Activated CD8-positive, alpha-beta memory T cell treated with anti-CD3 and anti-CD28 coated beads for 36 hours (primary cell): Measurements from ENCODE around the gene PHLPP2. TPM values are rescaled to one million over a fixed set of nuclear protein-coding genes. Genes with fewer than 3 reads are reported as not detected.
"Not testable (repeated sequence)": the region's sequence is repeated elsewhere in the genome, so short reads cannot be mapped to it uniquely, and the experiment has no call there.

Experiments
- CTCF ChIA-PET: fragments of 350-600 bp; sonication (Branson Sonifier 250); formaldehyde crosslinking; loops from one replicate; lab custom pipeline; 2021; ENCODE audit warnings: antibody characterized with exemption; lab: Charles Lee
- POLR2A ChIA-PET: fragments of 350-600 bp; sonication (Branson Sonifier 250); formaldehyde crosslinking; loops from one replicate; lab custom pipeline; 2021; ENCODE audit warnings: antibody characterized with exemption; lab: Charles Lee
- total RNA-seq, 2 experiments: library from RNA; stranded (reverse); gene quantifications; one replicate each; pipeline ENCODE4 v1.2.3, GENCODE V29; 2021

PHLPP2 gene
- total RNA-seq, 2 experiments from 2014 or later, result 12.7 to 13.0 TPM

DNA sequence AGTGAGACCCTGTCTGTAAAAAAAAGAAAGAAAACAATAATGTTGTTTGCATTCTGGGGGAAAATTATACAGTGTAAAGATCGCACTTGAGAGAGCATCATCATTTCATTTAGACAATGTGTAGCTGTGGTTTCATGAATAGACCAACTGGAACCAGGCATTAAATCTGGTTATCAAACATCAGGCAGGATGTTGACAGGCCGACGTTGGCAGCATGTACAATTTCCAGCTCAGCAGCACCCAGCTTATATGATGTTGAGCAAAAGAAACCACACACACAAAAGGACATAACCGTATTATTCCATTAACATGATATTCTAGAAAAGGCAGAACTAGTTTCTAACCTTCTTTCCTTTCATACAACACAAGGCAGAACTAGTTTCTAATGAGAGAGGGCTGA lies 92.7 kb downstream of the PHLPP2 start:
- ChIA-PET POLR2A (no interaction called here), CTCF (no interaction called here)

DNA sequence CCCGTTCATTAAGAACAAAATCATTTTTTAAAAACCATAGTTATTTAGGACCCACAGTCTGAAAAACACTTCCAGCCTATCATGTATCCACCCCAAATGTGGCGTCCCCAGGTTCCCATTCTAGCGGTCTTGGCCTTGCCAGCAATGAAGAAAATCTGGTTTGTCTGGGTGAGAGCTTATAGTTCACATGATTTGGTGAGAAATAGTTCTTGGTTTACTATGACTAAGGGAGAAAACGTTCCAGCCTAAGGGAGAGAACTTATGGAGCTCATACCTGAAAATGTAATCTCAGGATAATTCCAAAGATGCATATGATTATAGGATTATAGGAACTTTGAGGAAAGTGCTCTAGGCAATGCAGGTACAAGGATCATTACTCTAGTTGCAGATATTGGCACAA lies 93.7 kb downstream of the PHLPP2 start:
- CTCF ChIA-PET, result interaction anchor here (1.0 kb wide), 1 partner anchor 331 kb away, joined by 3 read pairs; no protein-coding TSS in a partner anchor
- POLR2A ChIA-PET, result no interaction called here

DNA sequence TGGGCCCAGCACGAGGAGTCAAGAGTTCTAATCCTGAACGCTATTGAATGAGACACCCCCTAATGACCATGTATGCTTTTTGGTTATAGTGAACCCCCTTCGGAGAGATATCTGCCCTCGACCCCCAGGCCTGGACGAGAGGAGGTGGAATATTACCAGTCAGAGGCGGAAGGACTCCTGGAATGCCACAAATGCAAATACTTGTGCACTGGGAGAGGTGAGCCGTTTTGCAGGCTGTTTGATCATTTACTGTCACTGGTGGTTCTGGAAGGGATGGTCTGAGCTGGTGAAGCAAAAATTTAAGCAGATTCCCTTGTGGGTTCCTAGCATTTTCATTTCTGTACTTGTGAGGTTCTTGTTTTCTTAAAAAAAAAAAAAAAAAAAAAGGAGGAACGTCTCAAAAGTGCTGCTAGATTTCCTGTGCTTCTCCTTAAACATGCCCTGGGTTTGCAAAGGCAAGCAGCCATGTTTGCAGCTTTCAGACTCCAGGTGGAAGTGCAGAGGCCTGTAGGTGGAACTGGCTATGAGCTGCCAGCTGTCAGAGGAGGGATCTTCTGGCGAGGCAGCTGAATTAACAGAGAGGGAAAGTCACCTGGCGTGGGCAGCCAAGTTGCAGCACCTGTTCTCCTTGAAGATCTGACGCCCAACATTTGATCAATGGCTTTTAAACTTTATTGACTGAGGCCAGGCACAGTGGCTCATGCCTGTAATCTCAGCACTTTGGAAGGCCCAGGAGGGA lies 95.1 kb downstream of the PHLPP2 start:
- POLR2A ChIA-PET, result no interaction called here
- CTCF ChIA-PET, result interaction anchor here (0.9 kb wide), 1 partner anchor 80 kb away, joined by 3 read pairs; no protein-coding TSS in a partner anchor

GRCh38 chr16:71628810-71629209 lies 95.7 kb downstream of the PHLPP2 start:
- ChIA-PET POLR2A (no interaction called here), CTCF (interaction anchor here (0.9 kb wide), 1 partner anchor 79 kb away, joined by 3 read pairs; no protein-coding TSS in a partner anchor)

GRCh38 chr16:71627731-71628181 lies 96.7 kb downstream of the PHLPP2 start:
- CTCF ChIA-PET, result no interaction called here
- POLR2A ChIA-PET, result no interaction called here

GRCh38 chr16:71626858-71627213 lies 97.7 kb downstream of the PHLPP2 start:
- POLR2A ChIA-PET, result no interaction called here
- CTCF ChIA-PET, result no interaction called here

DNA sequence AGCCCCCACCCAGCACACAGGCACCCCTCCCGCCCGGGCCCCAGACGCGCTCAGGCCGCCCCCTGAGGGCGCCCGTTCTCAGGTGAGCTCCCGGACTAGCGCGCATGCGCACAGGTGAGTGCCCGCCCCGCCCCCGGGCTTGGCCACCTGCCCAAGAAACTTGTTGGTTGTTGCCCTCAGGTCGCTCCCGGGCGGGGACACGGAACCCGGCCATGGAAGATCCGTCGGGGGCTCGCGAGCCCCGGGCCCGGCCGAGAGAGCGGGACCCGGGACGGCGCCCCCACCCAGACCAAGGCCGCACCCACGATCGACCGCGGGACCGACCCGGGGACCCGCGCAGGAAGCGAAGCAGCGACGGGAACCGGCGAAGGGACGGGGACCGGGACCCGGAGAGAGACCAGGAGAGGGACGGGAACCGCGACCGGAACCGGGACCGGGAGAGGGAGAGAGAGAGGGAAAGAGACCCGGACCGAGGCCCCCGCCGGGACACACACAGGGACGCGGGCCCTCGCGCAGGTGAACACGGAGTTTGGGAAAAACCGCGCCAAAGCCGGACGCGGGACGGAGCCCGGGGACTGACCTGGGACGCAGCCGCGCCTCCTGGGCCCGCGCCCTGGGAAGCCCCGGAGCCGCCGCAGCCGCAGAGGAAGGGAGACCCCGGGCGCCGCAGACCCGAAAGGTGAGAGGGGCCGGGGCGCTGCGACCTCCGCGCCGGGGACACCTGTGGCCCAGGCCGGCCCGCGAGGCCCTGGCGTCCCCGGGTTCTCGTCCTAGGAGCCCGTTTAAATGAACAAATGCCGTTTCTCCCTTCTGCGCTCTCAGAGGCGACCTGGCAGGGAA lies 98.3 kb downstream of the PHLPP2 start, which contains the start of gene MARVELD3:
TSS of gene MARVELD3 (plus strand) at position 167 of the 840 bp plus-strand sequence. CDS start at position 213, 46 bp downstream.
- ChIA-PET POLR2A (no interaction called here), CTCF (interaction anchor here (1.0 kb wide), 1 partner anchor 61 kb away, joined by 3 read pairs; no protein-coding TSS in a partner anchor)

GRCh38 chr16:71625113-71625850 lies 99.2 kb downstream of the PHLPP2 start:
- POLR2A ChIA-PET, result no interaction called here
- CTCF ChIA-PET, result interaction anchor here (1.0 to 1.6 kb wide), 2 partner anchors 14 to 60 kb away, joined by 3 to 5 read pairs; no protein-coding TSS in a partner anchor

DNA sequence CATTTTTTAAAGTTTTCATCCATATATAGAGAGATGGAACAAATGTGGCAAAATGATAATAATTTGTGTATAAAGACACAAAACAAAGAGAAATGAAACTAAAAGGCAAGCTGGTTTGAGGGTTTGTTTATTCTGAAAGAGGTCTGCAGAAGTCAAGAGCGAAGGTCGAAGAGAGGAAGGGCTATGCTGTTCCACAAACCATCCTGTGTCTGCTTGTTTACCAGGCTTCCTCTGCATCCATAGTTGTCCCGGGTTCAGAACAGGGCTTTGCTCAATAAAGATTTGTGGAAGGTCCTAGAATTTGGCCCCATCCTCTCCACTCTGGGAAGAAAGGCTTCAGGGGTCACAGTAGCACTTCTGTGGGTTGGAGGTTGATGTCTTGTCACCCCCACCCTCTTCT lies 100.9 kb downstream of the PHLPP2 start:
- POLR2A ChIA-PET, result no interaction called here
- CTCF ChIA-PET, result interaction anchor here (1.6 kb wide), 1 partner anchor 13 kb away, joined by 5 read pairs; no protein-coding TSS in a partner anchor

GRCh38 chr16:71622088-71622487 lies 102.4 kb downstream of the PHLPP2 start:
- ChIA-PET CTCF (no interaction called here), POLR2A (no interaction called here)

DNA sequence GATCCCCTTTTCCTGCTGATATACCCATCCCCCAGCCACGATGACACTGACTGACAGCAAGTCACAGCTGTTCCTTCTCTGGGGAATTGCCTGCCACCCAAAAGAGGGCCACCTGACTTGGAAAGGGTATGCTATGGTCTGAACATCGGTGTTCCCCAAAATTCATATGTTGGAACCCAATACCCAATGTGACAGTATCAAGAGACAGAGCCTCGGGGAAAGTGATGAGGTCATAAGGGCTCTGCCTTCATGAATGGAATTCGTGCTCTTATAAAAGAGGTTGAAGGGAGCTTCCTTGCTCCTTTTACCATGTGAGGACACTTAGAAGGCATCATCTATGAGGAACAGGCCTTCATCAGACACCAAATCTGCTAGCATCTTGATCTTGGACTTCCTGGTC lies 106.1 kb downstream of the PHLPP2 start:
- CTCF ChIA-PET, result no interaction called here

DNA sequence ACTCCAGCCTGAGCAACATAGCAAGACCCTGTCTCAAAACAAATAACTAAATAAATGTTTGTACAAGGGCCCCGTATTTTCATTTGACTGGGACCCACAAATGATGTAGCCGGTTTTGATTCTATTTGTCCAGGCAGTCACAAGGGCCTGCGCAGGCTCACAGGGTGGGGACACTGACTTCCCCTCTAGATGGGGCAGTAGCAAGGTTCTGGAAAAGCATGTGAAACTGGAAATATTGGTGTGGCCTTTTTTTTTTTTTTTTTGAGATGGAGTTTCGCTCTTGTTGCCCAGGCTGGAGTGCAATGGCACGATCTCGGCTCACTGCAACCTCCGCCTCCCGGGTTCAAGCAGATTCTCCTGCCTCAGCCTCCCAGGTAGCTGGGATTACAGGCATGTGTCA lies 109.5 kb downstream of the PHLPP2 start:
- CTCF ChIA-PET, POLR2A ChIA-PET: not testable (repeated sequence)

More for the DNA sequence above, 106.1 kb downstream of the PHLPP2 start:
- POLR2A ChIA-PET, result no interaction called here

GRCh38 chr16:71610936-71611871 lies 113.3 kb downstream of the PHLPP2 start:
- ChIA-PET CTCF (interaction anchor here (0.5 to 3.4 kb wide), 21 partner anchors 9 to 350 kb away, joined by 3 to 30 read pairs (median 3); no protein-coding TSS in a partner anchor), POLR2A (interaction anchor here (0.9 to 1.8 kb wide), 2 partner anchors 46 to 111 kb away, joined by 3 to 9 read pairs; no protein-coding TSS in a partner anchor)

GRCh38 chr16:71610447-71610846 lies 114.1 kb downstream of the PHLPP2 start:
- ChIA-PET CTCF (interaction anchor here (0.6 to 3.4 kb wide), 16 partner anchors 10 to 198 kb away, joined by 3 to 30 read pairs (median 4); no protein-coding TSS in a partner anchor), POLR2A (interaction anchor here (0.9 to 1.8 kb wide), 2 partner anchors 45 to 112 kb away, joined by 3 to 9 read pairs; no protein-coding TSS in a partner anchor)

- POLR2A ChIA-PET, result no interaction called here
- CTCF ChIA-PET, result interaction anchor here (0.6 to 3.4 kb wide), 5 partner anchors 27 to 243 kb away, joined by 3 to 30 read pairs (median 5); no protein-coding TSS in a partner anchor
These were observed 115.4 kb downstream of the PHLPP2 start for GRCh38 chr16:71609066-71609465.

GRCh38 chr16:71600822-71601221 lies 123.7 kb downstream of the PHLPP2 start:
- CTCF ChIA-PET, result interaction anchor here (1.8 kb wide), 1 partner anchor 11 kb away, joined by 4 read pairs; no protein-coding TSS in a partner anchor

GRCh38 chr16:71598426-71598825 lies 126.1 kb downstream of the PHLPP2 start:
- POLR2A ChIA-PET, result not testable (repeated sequence)

More at GRCh38 chr16:71600822-71601221, 123.7 kb downstream of the PHLPP2 start:
- POLR2A ChIA-PET, result no interaction called here

More at GRCh38 chr16:71598426-71598825, 126.1 kb downstream of the PHLPP2 start:
- CTCF ChIA-PET, result not testable (repeated sequence)
